ENCODE results near the gene ZBTB25. TPM values are rescaled to one million over a fixed set of nuclear protein-coding genes. Genes with fewer than 3 reads are reported as not detected.

ZBTB25 gene
- total RNA-seq, 1 experiment from 2014 or later: 19.0 TPM

GRCh38 chr14:64496764-64497163 lies 6.9 kb downstream of the ZBTB25 start:
- ChIA-PET RAD21 (ENCODE audit: low non-redundant PET in 1 of 2, low total read pairs in 2 of 2, uncharacterized antibody in 2 of 2, unreplicated experiment in 2 of 2) (no interaction called here), CTCF (interaction anchor here (1.4 kb wide), 2 partner anchors 12 to 14 kb away, joined by 3 read pairs; no protein-coding TSS in a partner anchor), POLR2A (interaction anchor here (0.7 kb wide), 1 partner anchor 8 kb away, joined by 3 read pairs; the partner anchor contains the start of gene ZBTB1)
- no TSS peak for BruUV-seq (replicated peaks)
- no peaks in the 10 kb centered on the region for H4K20me1 ChIP-seq (ENCODE audit: insufficient read depth)
- ATAC-seq (no peak), DNase-seq (ENCODE audit: low read depth, low spot score) (no peak)
- TF ChIP-seq SIN3A (IDR thresholded peaks at IDR 0.05; ENCODE audit: low read depth): no peak
- no peak for TF ChIP-seq ZBTB33 (IDR thresholded peaks at IDR 0.05; ENCODE audit: extremely low read depth, insufficient replicate concordance, low read length)
- TF ChIP-seq ATF3 (IDR thresholded peaks at IDR 0.05): no peak
- TF ChIP-seq SP1 (IDR thresholded peaks at IDR 0.05; ENCODE audit: low read depth): no peak
- TF ChIP-seq TCF7L2 (IDR thresholded peaks at IDR 0.05; ENCODE audit: borderline replicate concordance, extremely low read depth, insufficient read depth, insufficient read length): no peak
- TF ChIP-seq FOSL1 (IDR thresholded peaks at IDR 0.05; ENCODE audit: low read depth): no peak
- TF ChIP-seq CTCF (IDR thresholded peaks at IDR 0.05 in 2 of 3, conservative IDR thresholded peaks at IDR 0.05 in 1 of 3; ENCODE audit: borderline replicate concordance in 1 of 3, insufficient read depth in 1 of 3, low read depth in 2 of 3, low read length in 2 of 3): no peak
- TF ChIP-seq RAD21 (IDR thresholded peaks at IDR 0.05; ENCODE audit: low read depth): no peak
- no peak for TF ChIP-seq ELF1 (IDR thresholded peaks at IDR 0.05; ENCODE audit: borderline replicate concordance, low read depth)
- TF ChIP-seq POLR2A (IDR thresholded peaks at IDR 0.05; ENCODE audit: borderline replicate concordance, extremely low read depth, insufficient read depth, insufficient read length): no peak
- TF ChIP-seq ZFX (IDR thresholded peaks at IDR 0.05): no peak
- TF ChIP-seq CEBPB (IDR thresholded peaks at IDR 0.05; ENCODE audit: low read depth): no peak
- TF ChIP-seq CBX3 (IDR thresholded peaks at IDR 0.05; ENCODE audit: low read depth): no peak
- TF ChIP-seq ZNF274 (IDR thresholded peaks at IDR 0.05; ENCODE audit: low read depth, low read length): no peak
- no peak for TF ChIP-seq REST (IDR thresholded peaks at IDR 0.05; ENCODE audit: low read depth)
- no peak for TF ChIP-seq YY1 (IDR thresholded peaks at IDR 0.05; ENCODE audit: extremely low read depth, insufficient replicate concordance, low read depth, low read length)
- H3K36me3 ChIP-seq (ENCODE audit: control insufficient read depth in 1 of 2, insufficient read depth in 2 of 2, low read length in 2 of 2): peaks cover 4 to 8% of the 10 kb centered on the region in 2 experiments; a peak in 3 of 4 replicates
- H3K4me3 ChIP-seq (replicated peaks in 1 of 2; ENCODE audit: low read depth in 1 of 2, low read length in 2 of 2): no peak overlapping the region
- H2AFZ ChIP-seq (ENCODE audit: low read depth, low read length, poor library complexity, severe bottlenecking): no peak overlapping the region
- H3K79me2 ChIP-seq (ENCODE audit: insufficient read depth, low read length): peaks cover 43% of the 10 kb centered on the region
- intact Hi-C loops (cut with micrococcal nuclease): no loop called here
- no peak overlapping the region for H3K4me2 ChIP-seq (ENCODE audit: low read length)
- H3K27ac ChIP-seq (ENCODE audit: low read depth, low read length): no peak overlapping the region
- no peaks in the 10 kb centered on the region for H3K27me3 ChIP-seq (ENCODE audit: insufficient read depth, low read length)
- H3K4me1 ChIP-seq (ENCODE audit: control insufficient read depth in 1 of 2, insufficient read depth in 2 of 2, low read length in 2 of 2): peaks cover 15 to 20% of the 10 kb centered on the region in 2 experiments
- no peak overlapping the region for H3K9ac ChIP-seq (ENCODE audit: low read length)
- H3K9me2 ChIP-seq (ENCODE audit: insufficient read depth): no peaks in the 10 kb centered on the region
- no peaks in the 10 kb centered on the region for H3K9me3 ChIP-seq (ENCODE audit: control insufficient read depth in 1 of 2, insufficient read depth in 1 of 2, low read depth in 1 of 2, low read length in 2 of 2)

Data from HCT116 (cell line).